Epithelial cell of proximal tubule (primary cell): ENCODE data around the gene EPHX1. TPM values are rescaled to one million over a fixed set of nuclear protein-coding genes. Genes with fewer than 3 reads are reported as not detected.

Experiments used
- DNase-seq: peaks from one replicate; pipeline ENCODE4 v3.0.0-alpha.2; 2011; ENCODE audit warnings: low read depth
- H3K4me3 ChIP-seq: 2 replicates; pipeline ENCODE4 v1.5.1; 2011; ENCODE audit warnings: low read depth, mild to moderate bottlenecking, low read length
- CTCF ChIP-seq: conservative IDR thresholded peaks from 2 replicates; pipeline ENCODE4 v1.5.1; 2012; ENCODE audit warnings: low read depth, mild to moderate bottlenecking, low read length
- total RNA-seq: library from RNA; depleted of rRNA; stranded (reverse); fragments of >200 nt; gene quantifications from 2 replicates; pipeline ENCODE4 v1.2.3, GENCODE V29; 2015

The EPHX1 gene
- total RNA-seq, 1 donor from 2014 or later = 20.1 TPM

- TF ChIP-seq CTCF = no peak
- no peak for DNase-seq
- H3K4me3 ChIP-seq = no peak overlapping the region
Observed at GRCh38 chr1:225866981-225867380, 57.1 kb downstream of the EPHX1 start.

- DNase-seq = no peak
- H3K4me3 ChIP-seq = no peak overlapping the region
- TF ChIP-seq CTCF = no peak
Observed at GRCh38 chr1:225868631-225869330, 58.9 kb downstream of the EPHX1 start.

GRCh38 chr1:225870911-225871310, 61.0 kb downstream of the EPHX1 start:
- no peak for DNase-seq
- no peak for TF ChIP-seq CTCF
- H3K4me3 ChIP-seq = no peak overlapping the region

- TF ChIP-seq CTCF = no peak
- H3K4me3 ChIP-seq = no peak overlapping the region
- no peak for DNase-seq
Observed at GRCh38 chr1:225871359-225872074, 61.6 kb downstream of the EPHX1 start.

GRCh38 chr1:225872075-225872430, 62.1 kb downstream of the EPHX1 start:
- TF ChIP-seq CTCF = no peak
- DNase-seq = no peak

GRCh38 chr1:225873281-225873850, 63.4 kb downstream of the EPHX1 start:
- no peak overlapping the region for H3K4me3 ChIP-seq
- DNase-seq = no peak
- TF ChIP-seq CTCF = no peak

More at GRCh38 chr1:225872075-225872430, 62.1 kb downstream of the EPHX1 start:
- H3K4me3 ChIP-seq = no peak overlapping the region
